ENCODE measurements around the gene IPO4.

IPO4 gene

GRCh38 chr14:24130717-24131548 is 57.7 kb downstream of the IPO4 start:
- no peak for DNase-seq

- DNase-seq: no peak
Measured at GRCh38 chr14:24130380-24130716, 58.3 kb downstream of the IPO4 start, which contains the start of gene FITM1. Gene FITM1, plus strand, starts transcription at chr14:24130659. Its CDS starts 905 bp downstream, at chr14:24131564.
